Panc1 (cell line): Measurements from ENCODE around the gene GIMAP5. TPM values are rescaled to one million over a fixed set of nuclear protein-coding genes. Genes with fewer than 3 reads are reported as not detected.

Source experiments
- ATAC-seq: fragments of 200-7000 bp; cut with Tn5 transposase; 2 replicates; pipeline ENCODE4 v1.9.1; 2020; ENCODE audit warnings: mild to moderate bottlenecking, moderate library complexity
- BruUV-seq: library from RNA; stranded (reverse); fragments of 400-500 nt; replicated peaks from 2 replicates; lab custom pipeline; 2021; lab: Mats Ljungman, UMichigan
- CTCF ChIA-PET: fragments of 300-600 bp; sonication (Branson Sonifier 250); formaldehyde crosslinking; loops from one replicate; lab custom pipeline; 2022; ENCODE audit warnings: antibody characterized with exemption; lab: Charles Lee
- POLR2A ChIA-PET: fragments of 300-600 bp; sonication (Branson Sonifier 250); formaldehyde crosslinking; loops from one replicate; lab custom pipeline; 2022; ENCODE audit warnings: antibody characterized with exemption; lab: Charles Lee
- DNase-seq: peaks from one replicate; pipeline ENCODE4 v3.0.0-alpha.2; 2010; ENCODE audit warnings: low read depth, low spot score
- H3K27ac ChIP-seq: 2 replicates; pipeline ENCODE4 v1.5.1; 2011; ENCODE audit warnings: mild to moderate bottlenecking, low read length, inconsistent platforms
- H3K27me3 ChIP-seq: fragments of 200-500 bp; sonication (Bioruptor generic); 2 replicates; pipeline ENCODE4 v1.6.0; 2014; ENCODE audit warnings: low read length, inconsistent platforms; ENCODE audit not compliant: control insufficient read depth, insufficient read depth
- H3K36me3 ChIP-seq: fragments of 200-500 bp; sonication (Bioruptor generic); 2 replicates; pipeline ENCODE4 v1.5.1; 2014; ENCODE audit warnings: inconsistent platforms, mild to moderate bottlenecking, low read length, moderate library complexity; ENCODE audit not compliant: control insufficient read depth, insufficient read depth
- H3K4me1 ChIP-seq: 2 replicates; pipeline ENCODE4 v1.5.1; 2011; ENCODE audit warnings: inconsistent platforms, mild to moderate bottlenecking, low read length, moderate library complexity; ENCODE audit not compliant: control insufficient read depth, insufficient read depth
- H3K4me3 ChIP-seq, 2 experiments: 2 replicates each; pipeline ENCODE4 v1.5.1; 2011 to 2012; ENCODE audit warnings: low read depth in 2 of 2, low read length in 2 of 2, mild to moderate bottlenecking in 2 of 2, inconsistent platforms in 1 of 2, moderate library complexity in 1 of 2
- H3K9me3 ChIP-seq: fragments of 200-500 bp; sonication (Bioruptor generic); 2 replicates; pipeline ENCODE4 v1.5.1; 2014; ENCODE audit warnings: low read depth, mild to moderate bottlenecking, inconsistent platforms, low read length, moderate library complexity; ENCODE audit not compliant: control insufficient read depth, insufficient read depth
- POLR2AphosphoS5 ChIP-seq: IDR thresholded peaks from 2 replicates; pipeline ENCODE4 v1.6.1; 2012; ENCODE audit warnings: mild to moderate bottlenecking, low read depth, low read length, moderate library complexity
- SIN3A ChIP-seq: IDR thresholded peaks from 2 replicates; pipeline ENCODE4 v1.6.1; 2012; ENCODE audit warnings: low read depth, mild to moderate bottlenecking, low read length, moderate library complexity, borderline replicate concordance; ENCODE audit not compliant: insufficient read depth
- TCF7L2 ChIP-seq: IDR thresholded peaks from 2 replicates; pipeline ENCODE4 v1.6.1; 2011; ENCODE audit warnings: mild to moderate bottlenecking, low read depth, low read length, inconsistent platforms
- in situ Hi-C: cut with HindIII; loops from 2 replicates; pipeline ENCODE4 v1.10.0; 2016; ENCODE audit warnings: low sequenced_read_pairs, low pct_unique_long_range_greater_than_20kb
- intact Hi-C: fragments of 100-400 bp; cut with micrococcal nuclease; formaldehyde crosslinking; loops from one replicate; pipeline ENCODE4 v1.10.0; 2022; ENCODE audit not compliant: unreplicated experiment
- total RNA-seq: library from RNA; stranded (reverse); gene quantifications from one replicate; pipeline ENCODE4 v1.2.1, GENCODE V29; 2021; ENCODE audit not compliant: unreplicated experiment
- TF ChIP-seq, protein P1 (sequence below), 2 experiments: IDR thresholded peaks; 2 replicates each; pipeline ENCODE4 v1.6.1; 2011 to 2012; ENCODE audit warnings: low read depth in 2 of 2, control low read depth in 1 of 2, low read length in 1 of 2, mild to moderate bottlenecking in 1 of 2, moderate library complexity in 1 of 2; ENCODE audit not compliant: insufficient read depth in 1 of 2
- TF ChIP-seq, protein P2 (sequence below): fragments of 450-650 bp; IDR thresholded peaks from 2 replicates; pipeline ENCODE4 v1.5.1; 2017; ENCODE audit warnings: mild to moderate bottlenecking

Gene GIMAP5
- total RNA-seq, 1 experiment from 2014 or later: 0.51 TPM

GRCh38 chr7:150791746-150792452, 54.7 kb downstream of the GIMAP5 start:
- ChIA-PET CTCF (no interaction called here), POLR2A (no interaction called here)
- Histone ChIP-seq H3K9me3 (no peaks in the 10 kb centered on the region), H3K27me3 (peaks cover 16% of the 10 kb centered on the region), H3K4me3 (no peak overlapping the region), H3K36me3 (no peaks in the 10 kb centered on the region), H3K27ac (no peak overlapping the region), H3K4me1 (no peaks in the 10 kb centered on the region)
- no peak for ATAC-seq
- no peak for DNase-seq
- TF ChIP-seq, protein P1, sequence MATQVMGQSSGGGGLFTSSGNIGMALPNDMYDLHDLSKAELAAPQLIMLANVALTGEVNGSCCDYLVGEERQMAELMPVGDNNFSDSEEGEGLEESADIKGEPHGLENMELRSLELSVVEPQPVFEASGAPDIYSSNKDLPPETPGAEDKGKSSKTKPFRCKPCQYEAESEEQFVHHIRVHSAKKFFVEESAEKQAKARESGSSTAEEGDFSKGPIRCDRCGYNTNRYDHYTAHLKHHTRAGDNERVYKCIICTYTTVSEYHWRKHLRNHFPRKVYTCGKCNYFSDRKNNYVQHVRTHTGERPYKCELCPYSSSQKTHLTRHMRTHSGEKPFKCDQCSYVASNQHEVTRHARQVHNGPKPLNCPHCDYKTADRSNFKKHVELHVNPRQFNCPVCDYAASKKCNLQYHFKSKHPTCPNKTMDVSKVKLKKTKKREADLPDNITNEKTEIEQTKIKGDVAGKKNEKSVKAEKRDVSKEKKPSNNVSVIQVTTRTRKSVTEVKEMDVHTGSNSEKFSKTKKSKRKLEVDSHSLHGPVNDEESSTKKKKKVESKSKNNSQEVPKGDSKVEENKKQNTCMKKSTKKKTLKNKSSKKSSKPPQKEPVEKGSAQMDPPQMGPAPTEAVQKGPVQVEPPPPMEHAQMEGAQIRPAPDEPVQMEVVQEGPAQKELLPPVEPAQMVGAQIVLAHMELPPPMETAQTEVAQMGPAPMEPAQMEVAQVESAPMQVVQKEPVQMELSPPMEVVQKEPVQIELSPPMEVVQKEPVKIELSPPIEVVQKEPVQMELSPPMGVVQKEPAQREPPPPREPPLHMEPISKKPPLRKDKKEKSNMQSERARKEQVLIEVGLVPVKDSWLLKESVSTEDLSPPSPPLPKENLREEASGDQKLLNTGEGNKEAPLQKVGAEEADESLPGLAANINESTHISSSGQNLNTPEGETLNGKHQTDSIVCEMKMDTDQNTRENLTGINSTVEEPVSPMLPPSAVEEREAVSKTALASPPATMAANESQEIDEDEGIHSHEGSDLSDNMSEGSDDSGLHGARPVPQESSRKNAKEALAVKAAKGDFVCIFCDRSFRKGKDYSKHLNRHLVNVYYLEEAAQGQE (IDR thresholded peaks at IDR 0.05; ENCODE audit: insufficient read depth in 1 of 2, low read depth in 2 of 2, low read length in 1 of 2): no peak
- TF ChIP-seq, protein P2, sequence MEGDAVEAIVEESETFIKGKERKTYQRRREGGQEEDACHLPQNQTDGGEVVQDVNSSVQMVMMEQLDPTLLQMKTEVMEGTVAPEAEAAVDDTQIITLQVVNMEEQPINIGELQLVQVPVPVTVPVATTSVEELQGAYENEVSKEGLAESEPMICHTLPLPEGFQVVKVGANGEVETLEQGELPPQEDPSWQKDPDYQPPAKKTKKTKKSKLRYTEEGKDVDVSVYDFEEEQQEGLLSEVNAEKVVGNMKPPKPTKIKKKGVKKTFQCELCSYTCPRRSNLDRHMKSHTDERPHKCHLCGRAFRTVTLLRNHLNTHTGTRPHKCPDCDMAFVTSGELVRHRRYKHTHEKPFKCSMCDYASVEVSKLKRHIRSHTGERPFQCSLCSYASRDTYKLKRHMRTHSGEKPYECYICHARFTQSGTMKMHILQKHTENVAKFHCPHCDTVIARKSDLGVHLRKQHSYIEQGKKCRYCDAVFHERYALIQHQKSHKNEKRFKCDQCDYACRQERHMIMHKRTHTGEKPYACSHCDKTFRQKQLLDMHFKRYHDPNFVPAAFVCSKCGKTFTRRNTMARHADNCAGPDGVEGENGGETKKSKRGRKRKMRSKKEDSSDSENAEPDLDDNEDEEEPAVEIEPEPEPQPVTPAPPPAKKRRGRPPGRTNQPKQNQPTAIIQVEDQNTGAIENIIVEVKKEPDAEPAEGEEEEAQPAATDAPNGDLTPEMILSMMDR: no peak
- TF ChIP-seq SIN3A (no peak), TCF7L2 (no peak), POLR2AphosphoS5 (no peak)
- intact Hi-C loops: no loop called here
- no TSS peak for BruUV-seq
- in situ Hi-C loops: no loop called here

Other genes with a start within 250 kb of the GIMAP5 start
- 0.33 TPM for gene GIMAP7, start 222.5 kb upstream of the GIMAP5 start, total RNA-seq
- 0.26 TPM for gene GIMAP4, start 170.0 kb upstream of the GIMAP5 start, total RNA-seq
- 0.23 TPM for gene GIMAP6, start 105.0 kb upstream of the GIMAP5 start, total RNA-seq
- gene GIMAP2, start 51.7 kb upstream of the GIMAP5 start, total RNA-seq: 1.5 TPM
- gene GIMAP1, start 20.8 kb upstream of the GIMAP5 start, total RNA-seq: 0.05 TPM
- 0.31 TPM for gene TMEM176B, start 62.9 kb downstream of the GIMAP5 start, total RNA-seq
- gene TMEM176A, start 63.4 kb downstream of the GIMAP5 start, total RNA-seq: 0.39 TPM
- gene AOC1, start 115.1 kb downstream of the GIMAP5 start, total RNA-seq: 0.15 TPM
- gene KCNH2, start 240.9 kb downstream of the GIMAP5 start, total RNA-seq: 1.8 TPM